GM12878 (cell line): Measurements from ENCODE around the gene KLHDC8A. TPM values are rescaled to one million over a fixed set of nuclear protein-coding genes. Genes with fewer than 3 reads are reported as not detected.

Source experiments
- ATAC-seq: fragments of 200-7000 bp; cut with Tn5 transposase; 3 replicates; pipeline ENCODE4 v1.9.1; 2020; ENCODE audit warnings: mild to moderate bottlenecking, moderate library complexity
- BruUV-seq: library from RNA; stranded (reverse); fragments of 400-500 nt; replicated peaks from 2 replicates; lab custom pipeline; 2021; lab: Mats Ljungman, UMichigan
- CTCF ChIA-PET: fragments of 300-600 bp; sonication (Branson Sonifier 250); formaldehyde crosslinking; extraction: SDS; loops from one replicate; lab custom pipeline; 2021; ENCODE audit warnings: inconsistent platforms; lab: Yijun Ruan, JAX
- POLR2A ChIA-PET: fragments of 350-600 bp; formaldehyde crosslinking; extraction: SDS; loops from one replicate; lab custom pipeline; 2021; ENCODE audit warnings: inconsistent platforms; lab: Charles Lee
- RAD21 ChIA-PET: fragments of 300-600 bp; sonication (Branson Sonifier 250); formaldehyde crosslinking; loops from one replicate; lab custom pipeline; 2023; ENCODE audit warnings: antibody characterized with exemption; ENCODE audit not compliant: unreplicated experiment; lab: Charles Lee
- SMC1A ChIA-PET: fragments of 300-600 bp; sonication (Branson Sonifier 250); formaldehyde crosslinking; loops from one replicate; lab custom pipeline; 2023; ENCODE audit not compliant: unreplicated experiment, uncharacterized antibody; lab: Charles Lee
- DNase-seq: peaks from one replicate; pipeline ENCODE4 v3.0.0-alpha.2; 2011; ENCODE audit warnings: low read depth, low spot score
- FAIRE-seq: peaks from 3 replicates; lab custom pipeline; 2011; peaks lifted over from hg19 to GRCh38; lab: Jason Lieb, UNC
- H2AFZ ChIP-seq: 2 replicates; pipeline ENCODE4 v1.6.0; 2011; ENCODE audit warnings: low read depth, low read length, control low read depth; ENCODE audit not compliant: control insufficient read depth
- H3K27ac ChIP-seq: 2 replicates; pipeline ENCODE4 v1.5.1; 2011; ENCODE audit warnings: control low read depth; ENCODE audit not compliant: control insufficient read depth, insufficient read depth
- H3K27me3 ChIP-seq, 2 experiments: replicated peaks in 1 of 2; 2 replicates each; pipeline versions ENCODE4 v1.6.0 to v1.6.1; 2011; ENCODE audit warnings: low read length in 1 of 2; ENCODE audit not compliant: control insufficient read depth in 2 of 2, insufficient read depth in 2 of 2
- H3K36me3 ChIP-seq, 2 experiments: 2 replicates each; pipeline ENCODE4 v1.5.1; 2011; ENCODE audit warnings: low read length in 1 of 2; ENCODE audit not compliant: control insufficient read depth in 2 of 2, insufficient read depth in 2 of 2
- H3K4me1 ChIP-seq: 2 replicates; pipeline ENCODE4 v1.6.1; 2011; ENCODE audit warnings: mild to moderate bottlenecking, low read length, moderate library complexity, mixed read lengths; ENCODE audit not compliant: control insufficient read depth, insufficient read depth
- H3K4me2 ChIP-seq: 2 replicates; pipeline ENCODE4 v1.6.0; 2011; ENCODE audit warnings: control low read depth; ENCODE audit not compliant: control insufficient read depth, insufficient read depth
- H3K4me3 ChIP-seq: fragments of 200-600 bp; sonication (generic); 2 replicates; pipeline ENCODE4 v1.5.1; 2016
- H3K79me2 ChIP-seq: 2 replicates; pipeline ENCODE4 v1.6.0; 2011; ENCODE audit warnings: low read length; ENCODE audit not compliant: control insufficient read depth, insufficient read depth
- H3K9ac ChIP-seq: 2 replicates; pipeline ENCODE4 v1.8.0; 2011; ENCODE audit warnings: low read length, control low read depth, mixed read lengths; ENCODE audit not compliant: control insufficient read depth, insufficient read depth
- H3K9me3 ChIP-seq: replicated peaks from 3 replicates; pipeline ENCODE4 v1.5.1; 2011; ENCODE audit warnings: mild to moderate bottlenecking, low read length; ENCODE audit not compliant: control insufficient read depth, insufficient read depth
- H4K20me1 ChIP-seq: 2 replicates; pipeline ENCODE4 v1.6.0; 2011; ENCODE audit not compliant: control insufficient read depth, insufficient read depth
- FOXK2 ChIP-seq: fragments of 450-650 bp; IDR thresholded peaks from 2 replicates; pipeline ENCODE4 v1.6.1; 2017; ENCODE audit warnings: mild to moderate bottlenecking, moderate library complexity
- IKZF2 ChIP-seq, 2 experiments: fragments of 450-650 bp; IDR thresholded peaks; 2 replicates each; pipeline ENCODE4 v1.6.1; 2017; ENCODE audit warnings: mild to moderate bottlenecking in 2 of 2, moderate library complexity in 2 of 2
- NR2C2 ChIP-seq: IDR thresholded peaks from 2 replicates; pipeline ENCODE4 v1.6.1; 2011; ENCODE audit warnings: borderline replicate concordance, low read depth; ENCODE audit not compliant: control insufficient read depth, insufficient read length
- RB1 ChIP-seq: fragments of 450-650 bp; formaldehyde crosslinking; IDR thresholded peaks from 2 replicates; pipeline ENCODE4 v1.6.1; 2017; ENCODE audit warnings: mild to moderate bottlenecking, borderline replicate concordance
- SPI1 ChIP-seq: IDR thresholded peaks from 2 replicates; pipeline ENCODE4 v1.6.1; 2011; ENCODE audit warnings: low read depth, mild to moderate bottlenecking, low read length, moderate library complexity, borderline replicate concordance; ENCODE audit not compliant: insufficient read depth
- WGBS: methylation state at CpG from one replicate; pipeline ENCODE4 v1.1.6; 2016; ENCODE audit warnings: low lambda C conversion rate; ENCODE audit not compliant: insufficient replicate concordance, insufficient coverage; ENCODE audit errors: missing lambda C conversion rate; 5-methylcytosine and 5-hydroxymethylcytosine counted together
- in situ Hi-C: fragments of 300-500 bp; cut with MboI; formaldehyde crosslinking; loops from 9 replicates; pipeline ENCODE4 v1.14.3; 2018; ENCODE audit warnings: mixed read lengths
- intact Hi-C: fragments of 100-400 bp; cut with micrococcal nuclease; formaldehyde crosslinking; loops from one replicate; pipeline ENCODE4 v1.14.2; 2022; ENCODE audit not compliant: unreplicated experiment
- polyA plus RNA-seq, 11 experiments: library from polyadenylated mRNA; depleted of rRNA in 4 of 11; unstranded in 6 of 11; stranded (reverse) in 5 of 11; fragments of >200 nt; fragmentation: Nextera tagmentation in 4 of 11; fragmentation: Illumina TruSeq in 1 of 11; extraction: Ambion mirVana in 4 of 11; extraction: Trizol in 1 of 11; gene quantifications; 1 replicate in 1 of 11; 2 replicates in 10 of 11; pipeline versions ENCODE4 v1.2.1 to v1.2.3, GENCODE V29; 2011 to 2016; ENCODE audit warnings: inconsistent platforms in 2 of 11, missing spikeins in 2 of 11, low read depth in 1 of 11
- total RNA-seq, 4 experiments: library from RNA; depleted of rRNA in 3 of 4; stranded (reverse); fragments of >200 nt in 3 of 4; fragmentation: Illumina TruSeq in 1 of 4; extraction: Trizol in 1 of 4; gene quantifications; 2 replicates each; pipeline versions ENCODE4 v1.2.1 to v1.2.3, GENCODE V29; 2013 to 2021
- TF ChIP-seq, protein P1 (sequence below): fragments of 450-650 bp; IDR thresholded peaks from 2 replicates; pipeline ENCODE4 v1.6.1; 2016; ENCODE audit warnings: mild to moderate bottlenecking

Gene KLHDC8A
- total and polyA plus RNA-seq, 10 of the 15 experiments (the other 5 are each of a cell fraction or from before 2014, with no cell fraction given): not detected

DNA sequence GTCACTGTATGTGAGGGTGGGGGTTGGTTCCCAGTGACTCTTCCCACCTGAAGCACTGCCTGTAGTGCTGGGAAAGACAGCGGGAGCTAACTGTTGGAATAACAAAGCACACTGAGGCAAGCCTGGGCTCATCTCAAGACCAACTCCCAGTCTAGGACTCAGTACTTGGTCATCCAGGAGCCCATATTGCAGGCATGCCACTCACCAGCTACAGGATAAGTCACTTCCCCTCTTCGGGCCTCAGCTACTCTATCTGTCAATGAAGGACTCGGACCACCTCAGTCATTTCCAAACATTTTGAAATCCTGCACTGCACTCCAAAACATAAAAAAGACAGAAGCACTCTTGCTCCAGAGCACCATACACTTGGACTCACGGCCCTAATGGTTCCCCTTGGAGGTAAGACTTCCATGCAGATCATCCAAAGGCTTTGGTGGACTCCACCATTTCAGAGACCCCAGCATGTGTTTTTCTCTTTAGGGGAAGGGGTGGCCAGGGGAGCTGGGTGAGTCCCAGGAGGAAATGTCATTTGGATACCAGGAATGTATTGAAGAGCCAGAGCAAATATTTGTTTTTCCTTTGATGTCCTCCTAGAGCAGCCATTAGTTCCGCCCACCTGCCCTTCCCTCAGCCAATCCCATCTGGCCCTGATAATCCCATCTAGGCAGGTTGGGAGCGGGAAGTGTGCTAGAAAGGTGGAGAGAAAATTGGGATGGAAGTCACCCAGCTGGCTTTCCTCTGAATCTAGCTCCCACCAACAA, 38.3 kb downstream of the KLHDC8A start:
- intact Hi-C loops: no loop called here
- no peak for ATAC-seq
- peaks cover 17% of the 10 kb centered on the region for H3K4me1 ChIP-seq
- no peaks in the 10 kb centered on the region; the same call in 1 of the 2 replicates for H4K20me1 ChIP-seq
- 48% methylated on average over 6 of the region's 6 CpGs for WGBS
- H2AFZ ChIP-seq: no peak overlapping the region
- H3K9ac ChIP-seq: no peak overlapping the region
- no peaks in the 10 kb centered on the region; the same call in 2 of the 3 replicates for H3K9me3 ChIP-seq
- no peak for TF ChIP-seq RB1
- TF ChIP-seq FOXK2: no peak
- TF ChIP-seq SPI1: peak; percentile 29; the same call in 1 of the 2 replicates
- TF ChIP-seq NR2C2: no peak
- TF ChIP-seq IKZF2 (IDR thresholded peaks at IDR 0.05): no peak
- TF ChIP-seq, protein P1, sequence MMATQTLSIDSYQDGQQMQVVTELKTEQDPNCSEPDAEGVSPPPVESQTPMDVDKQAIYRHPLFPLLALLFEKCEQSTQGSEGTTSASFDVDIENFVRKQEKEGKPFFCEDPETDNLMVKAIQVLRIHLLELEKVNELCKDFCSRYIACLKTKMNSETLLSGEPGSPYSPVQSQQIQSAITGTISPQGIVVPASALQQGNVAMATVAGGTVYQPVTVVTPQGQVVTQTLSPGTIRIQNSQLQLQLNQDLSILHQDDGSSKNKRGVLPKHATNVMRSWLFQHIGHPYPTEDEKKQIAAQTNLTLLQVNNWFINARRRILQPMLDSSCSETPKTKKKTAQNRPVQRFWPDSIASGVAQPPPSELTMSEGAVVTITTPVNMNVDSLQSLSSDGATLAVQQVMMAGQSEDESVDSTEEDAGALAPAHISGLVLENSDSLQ: 0 out of 2 replicates have a peak, but pooled peaks have one; percentile 54
- TF ChIP-seq, all 136 proteins: peak for 2
- no peaks in the 10 kb centered on the region for H3K36me3 ChIP-seq
- H3K27ac ChIP-seq: no peak overlapping the region
- POLR2A ChIA-PET: interaction anchor here (0.5 to 8.0 kb wide), 10 partner anchors 8 to 1991 kb away, joined by 3 to 106 read pairs (median 6); no protein-coding TSS in a partner anchor
- BruUV-seq: no TSS peak
- peaks cover 0 to 8% of the 10 kb centered on the region in 2 experiments; a peak in 3 of 4 replicates for H3K27me3 ChIP-seq
- SMC1A ChIA-PET: interaction anchor here (0.7 to 35.1 kb wide), 8 partner anchors 8 to 1313 kb away, joined by 3 to 1445 read pairs (median 4); no protein-coding TSS in a partner anchor
- in situ Hi-C loops: no loop called here
- H3K79me2 ChIP-seq: no peaks in the 10 kb centered on the region
- RAD21 ChIA-PET: interaction anchor here (0.6 to 23.9 kb wide), 13 partner anchors 8 to 377 kb away, joined by 3 to 892 read pairs (median 3); no protein-coding TSS in a partner anchor
- H3K4me2 ChIP-seq: no peak overlapping the region
- H3K4me3 ChIP-seq: no peak overlapping the region
- CTCF ChIA-PET: interaction anchor here (1.1 to 59.5 kb wide), 7 partner anchors 10 to 113 kb away, joined by 3 to 2333 read pairs (median 14); no protein-coding TSS in a partner anchor
- no peak for DNase-seq
- no peak for FAIRE-seq
